HepG2 (cell line): ENCODE results near the gene ZSCAN31. TPM values are rescaled to one million over a fixed set of nuclear protein-coding genes. Genes with fewer than 3 reads are reported as not detected.

ENCODE experiments used
- ATAC-seq: fragments of 200-7000 bp; cut with Tn5 transposase; 3 replicates; pipeline ENCODE4 v1.9.1; 2020; ENCODE audit warnings: mild to moderate bottlenecking, moderate library complexity
- BruUV-seq: library from RNA; stranded (reverse); fragments of 400-500 nt; replicated peaks from 2 replicates; lab custom pipeline; 2021; lab: Mats Ljungman, UMichigan
- CTCF ChIA-PET: fragments of 300-600 bp; formaldehyde crosslinking; extraction: SDS; loops from one replicate; lab custom pipeline; 2021; ENCODE audit warnings: low total read pairs, inconsistent platforms, low intra/inter-chr PET ratio; lab: Yijun Ruan, JAX
- POLR2A ChIA-PET: fragments of 350-600 bp; sonication (Branson Sonifier 250); formaldehyde crosslinking; loops from one replicate; lab custom pipeline; 2020; ENCODE audit warnings: antibody characterized with exemption, inconsistent platforms; lab: Yijun Ruan, JAX
- DNase-seq: peaks from one replicate; pipeline ENCODE4 v3.0.0-alpha.2; 2015; ENCODE audit warnings: low spot score
- FAIRE-seq: peaks from 3 replicates; lab custom pipeline; 2011; peaks lifted over from hg19 to GRCh38; lab: Jason Lieb, UNC
- H2AFZ ChIP-seq: one replicate; pipeline ENCODE4 v1.6.1; 2011; ENCODE audit warnings: low read length, inconsistent platforms
- H3K27ac ChIP-seq: fragments of 300-600 bp; 3 replicates; pipeline ENCODE4 v1.8.0; 2011; ENCODE audit warnings: mixed run types, mild to moderate bottlenecking, mixed read lengths, low read length, inconsistent platforms; ENCODE audit not compliant: insufficient read depth; ENCODE audit errors: extremely low read length
- H3K27me3 ChIP-seq, 2 experiments: fragments of 200-600 bp in 1 of 2; 2 replicates in 1 of 2; 3 replicates in 1 of 2; pipeline versions ENCODE4 v1.6.0 to v1.8.0; 2011; ENCODE audit warnings: low read length in 2 of 2, mild to moderate bottlenecking in 2 of 2, moderate library complexity in 2 of 2, inconsistent platforms in 1 of 2; ENCODE audit not compliant: insufficient read depth in 2 of 2, control insufficient read depth in 1 of 2
- H3K36me3 ChIP-seq, 2 experiments: fragments of 200-600 bp in 1 of 2; replicated peaks in 1 of 2; 2 replicates in 1 of 2; 3 replicates in 1 of 2; pipeline versions ENCODE4 v1.5.1 to v1.8.0; 2011; ENCODE audit warnings: low read length in 2 of 2, inconsistent platforms in 1 of 2; ENCODE audit not compliant: insufficient read depth in 2 of 2, control insufficient read depth in 1 of 2
- H3K4me1 ChIP-seq: 2 replicates; pipeline ENCODE4 v1.5.1; 2012; ENCODE audit warnings: low read length, inconsistent platforms; ENCODE audit not compliant: insufficient read depth
- H3K4me2 ChIP-seq: 2 replicates; pipeline ENCODE4 v1.6.0; 2011; ENCODE audit warnings: low read depth, low read length, inconsistent platforms
- H3K4me3 ChIP-seq, 3 experiments: fragments of 200-600 bp in 1 of 3; sonication (generic), shearing (Covaris generic) in 1 of 3; replicated peaks in 1 of 3; 2 replicates each; pipeline ENCODE4 v1.5.1; 2011 to 2016; ENCODE audit warnings: low read length in 3 of 3, inconsistent platforms in 2 of 3, low read depth in 2 of 3, mild to moderate bottlenecking in 2 of 3, control low read depth in 1 of 3, mixed read lengths in 1 of 3; ENCODE audit not compliant: insufficient read depth in 1 of 3
- H3K79me2 ChIP-seq: one replicate; pipeline ENCODE4 v1.6.1; 2011; ENCODE audit warnings: low read length, inconsistent platforms; ENCODE audit not compliant: insufficient read depth
- H3K9ac ChIP-seq: 2 replicates; pipeline ENCODE4 v1.6.0; 2011; ENCODE audit warnings: mild to moderate bottlenecking, low read depth, low read length, inconsistent platforms; ENCODE audit not compliant: insufficient read depth
- H3K9me3 ChIP-seq: 2 replicates; pipeline ENCODE4 v1.5.1; 2012; ENCODE audit warnings: mild to moderate bottlenecking, low read length
- H4K20me1 ChIP-seq: 2 replicates; pipeline ENCODE4 v1.6.0; 2011; ENCODE audit warnings: inconsistent platforms, mild to moderate bottlenecking, low read length, moderate library complexity; ENCODE audit not compliant: insufficient read depth
- ARNTL ChIP-seq: sonication (generic); formaldehyde crosslinking; IDR thresholded peaks from 2 replicates; pipeline ENCODE4 v1.4.0; 2020; ENCODE audit warnings: mild to moderate bottlenecking, missing genetic modification reagents
- CREB1 ChIP-seq, 2 experiments: fragments of 450-650 bp in 1 of 2; IDR thresholded peaks; 2 replicates each; pipeline ENCODE4 v1.6.1; 2016 to 2017; ENCODE audit warnings: control low read depth in 1 of 2, mild to moderate bottlenecking in 1 of 2, missing compliant biosample characterization in 1 of 2, missing genetic modification characterization in 1 of 2
- ELF3 ChIP-seq: IDR thresholded peaks from 2 replicates; pipeline ENCODE4 v1.6.1; 2016; ENCODE audit warnings: missing genetic modification reagents, missing compliant biosample characterization
- ETV6 ChIP-seq: sonication (generic); formaldehyde crosslinking; conservative IDR thresholded peaks from 2 replicates; pipeline ENCODE4 v1.4.0; 2020; ENCODE audit warnings: missing genetic modification reagents
- JUND ChIP-seq: sonication (generic); formaldehyde crosslinking; IDR thresholded peaks from 2 replicates; pipeline ENCODE4 v1.8.0; 2022; ENCODE audit warnings: mild to moderate bottlenecking, missing genetic modification reagents
- KDM1A ChIP-seq: IDR thresholded peaks from 2 replicates; pipeline ENCODE4 v1.6.1; 2016; ENCODE audit warnings: missing compliant biosample characterization
- SAFB2 ChIP-seq: sonication (generic); formaldehyde crosslinking; IDR thresholded peaks from 2 replicates; pipeline ENCODE4 v1.5.1; 2020; ENCODE audit warnings: missing genetic modification reagents, low read depth, mild to moderate bottlenecking, borderline replicate concordance
- STAT5B ChIP-seq: sonication (generic); formaldehyde crosslinking; IDR thresholded peaks from 2 replicates; pipeline ENCODE4 v1.4.0; 2020; ENCODE audit warnings: missing genetic modification reagents
- ZBTB7A ChIP-seq: sonication (generic); formaldehyde crosslinking; IDR thresholded peaks from 2 replicates; pipeline ENCODE4 v1.8.0; 2022; ENCODE audit warnings: mild to moderate bottlenecking, missing genetic modification reagents
- ZKSCAN5 ChIP-seq: sonication (generic); formaldehyde crosslinking; IDR thresholded peaks from 2 replicates; pipeline ENCODE4 v1.5.1; 2020; ENCODE audit warnings: mild to moderate bottlenecking, missing genetic modification reagents
- ZNF121 ChIP-seq: sonication (generic); formaldehyde crosslinking; IDR thresholded peaks from 2 replicates; pipeline ENCODE4 v1.5.0; 2020; ENCODE audit warnings: mild to moderate bottlenecking, missing genetic modification reagents
- ZNF501 ChIP-seq: sonication (generic); formaldehyde crosslinking; IDR thresholded peaks from 2 replicates; pipeline ENCODE4 v1.5.1; 2020; ENCODE audit warnings: mild to moderate bottlenecking, moderate library complexity, missing genetic modification reagents
- ZNF589 ChIP-seq: sonication (generic); formaldehyde crosslinking; conservative IDR thresholded peaks from 2 replicates; pipeline ENCODE4 v1.8.0; 2022; ENCODE audit warnings: mild to moderate bottlenecking, moderate library complexity, missing genetic modification reagents
- WGBS: methylation state at CpG from one replicate; pipeline ENCODE4 v1.1.6; 2017; ENCODE audit warnings: low lambda C conversion rate; 5-methylcytosine and 5-hydroxymethylcytosine counted together
- in situ Hi-C: cut with HindIII; loops from 2 replicates; pipeline ENCODE4 v1.10.0; 2017; ENCODE audit warnings: low pct_unique_long_range_greater_than_20kb; ENCODE audit not compliant: extremely low pct_ligation_motif_present
- intact Hi-C: fragments of 100-400 bp; cut with micrococcal nuclease; formaldehyde crosslinking; loops from one replicate; pipeline ENCODE4 v1.10.0; 2022; ENCODE audit not compliant: unreplicated experiment
- polyA plus RNA-seq, 8 experiments: library from polyadenylated mRNA; depleted of rRNA in 3 of 8; stranded (reverse) in 7 of 8; unstranded in 1 of 8; fragments of >200 nt; fragmentation: Illumina TruSeq in 4 of 8; extraction: Trizol in 4 of 8; gene quantifications; 2 replicates each; pipeline versions ENCODE4 v1.2.1 to v1.2.3, GENCODE V29; 2011 to 2016; ENCODE audit warnings: low read depth in 4 of 8, missing spikeins in 1 of 8, mixed read lengths in 1 of 8; ENCODE audit not compliant: insufficient read depth in 1 of 8
- total RNA-seq, 5 experiments: library from RNA; depleted of rRNA; stranded (reverse); fragments of >200 nt; fragmentation: Illumina TruSeq; extraction: Trizol; gene quantifications; 2 replicates each; pipeline ENCODE4 v1.2.3, GENCODE V29; 2016; ENCODE audit warnings: low read depth in 1 of 5
- TF ChIP-seq, protein P1 (sequence below): sonication (generic); formaldehyde crosslinking; IDR thresholded peaks from 2 replicates; pipeline ENCODE4 v1.5.0; 2020; ENCODE audit warnings: mild to moderate bottlenecking, missing genetic modification reagents, moderate library complexity
- TF ChIP-seq, protein P2 (sequence below): IDR thresholded peaks from 2 replicates; pipeline ENCODE4 v1.6.1; 2016; ENCODE audit warnings: missing genetic modification reagents, missing compliant biosample characterization
- TF ChIP-seq, protein P3 (sequence below): sonication (generic); formaldehyde crosslinking; IDR thresholded peaks from 2 replicates; pipeline ENCODE4 v1.5.0; 2020; ENCODE audit warnings: mild to moderate bottlenecking, missing genetic modification reagents

Gene ZSCAN31
- total and polyA plus RNA-seq, 2 of the 13 experiments (the other 11 are each of a cell fraction or from before 2014, with no cell fraction given), result 5.3 to 6.2 TPM

DNA sequence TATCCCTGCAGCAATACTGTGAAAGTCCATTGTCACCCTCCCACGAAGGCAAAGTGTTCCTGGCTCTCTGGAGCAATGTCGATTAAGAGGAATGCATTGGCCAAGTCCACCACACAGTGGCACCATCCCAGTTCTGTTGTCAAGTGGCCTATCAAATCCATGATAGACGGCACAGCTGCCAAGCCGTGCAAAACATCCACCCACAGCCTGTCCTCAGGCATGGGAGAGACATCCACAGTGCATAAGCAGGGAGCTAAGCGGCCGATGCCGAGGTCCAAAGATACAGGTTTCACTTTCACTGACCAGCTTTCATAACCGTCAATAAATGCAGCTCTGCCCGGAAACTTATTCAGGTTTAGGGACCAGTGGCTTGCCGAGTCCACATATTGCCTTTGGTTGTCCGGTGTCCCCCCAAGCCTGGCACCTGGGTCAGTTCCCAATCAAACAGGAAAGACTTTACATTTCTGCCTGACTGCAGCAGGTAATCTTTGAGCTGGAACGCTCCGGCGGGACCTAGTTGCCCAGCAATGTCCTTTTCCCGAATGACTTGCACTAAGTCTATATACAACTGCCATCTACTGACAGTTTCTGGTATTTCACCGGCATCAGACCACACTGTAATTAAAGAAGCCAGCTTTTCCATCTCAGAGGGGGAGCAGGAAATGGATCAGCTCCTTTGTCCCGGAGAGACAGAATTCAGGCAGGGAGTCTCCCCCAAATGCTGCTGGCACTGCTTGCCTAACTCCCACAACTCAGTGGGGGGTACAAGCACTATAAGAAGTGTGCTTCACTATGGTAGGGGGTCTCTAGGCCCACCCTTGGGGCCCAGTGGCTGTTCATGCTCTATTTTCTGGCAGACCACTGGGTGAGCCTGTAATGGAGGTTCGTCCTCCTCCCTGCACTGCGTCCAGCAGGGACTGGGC, 20.1 kb upstream of the ZSCAN31 start:
- no peaks in the 10 kb centered on the region for H3K36me3 ChIP-seq
- in situ Hi-C loops, result loop anchor here (5.0 kb wide), 1 partner anchor 224 kb away; no protein-coding TSS in a partner anchor
- BruUV-seq, result TSS peak; percentile 84
- no peak for TF ChIP-seq CREB1 (IDR thresholded peaks at IDR 0.05)
- TF ChIP-seq CREB1 (CRISPR knock-in tag; IDR thresholded peaks at IDR 0.05), result no peak
- no peak for TF ChIP-seq KDM1A (CRISPR knock-in tag)
- TF ChIP-seq SAFB2 (CRISPR knock-in tag), result no peak
- TF ChIP-seq ZBTB7A, result no peak
- TF ChIP-seq ZKSCAN5 (CRISPR knock-in tag), result no peak
- peak; percentile 72; the same call in 1 of the 2 replicates for TF ChIP-seq ZNF501 (CRISPR knock-in tag)
- TF ChIP-seq ZNF121 (CRISPR knock-in tag), result no peak; the same call in 1 of the 2 replicates
- TF ChIP-seq ELF3 (CRISPR knock-in tag), result peak; percentile 73
- no peak for TF ChIP-seq STAT5B (CRISPR knock-in tag)
- TF ChIP-seq, protein P1, sequence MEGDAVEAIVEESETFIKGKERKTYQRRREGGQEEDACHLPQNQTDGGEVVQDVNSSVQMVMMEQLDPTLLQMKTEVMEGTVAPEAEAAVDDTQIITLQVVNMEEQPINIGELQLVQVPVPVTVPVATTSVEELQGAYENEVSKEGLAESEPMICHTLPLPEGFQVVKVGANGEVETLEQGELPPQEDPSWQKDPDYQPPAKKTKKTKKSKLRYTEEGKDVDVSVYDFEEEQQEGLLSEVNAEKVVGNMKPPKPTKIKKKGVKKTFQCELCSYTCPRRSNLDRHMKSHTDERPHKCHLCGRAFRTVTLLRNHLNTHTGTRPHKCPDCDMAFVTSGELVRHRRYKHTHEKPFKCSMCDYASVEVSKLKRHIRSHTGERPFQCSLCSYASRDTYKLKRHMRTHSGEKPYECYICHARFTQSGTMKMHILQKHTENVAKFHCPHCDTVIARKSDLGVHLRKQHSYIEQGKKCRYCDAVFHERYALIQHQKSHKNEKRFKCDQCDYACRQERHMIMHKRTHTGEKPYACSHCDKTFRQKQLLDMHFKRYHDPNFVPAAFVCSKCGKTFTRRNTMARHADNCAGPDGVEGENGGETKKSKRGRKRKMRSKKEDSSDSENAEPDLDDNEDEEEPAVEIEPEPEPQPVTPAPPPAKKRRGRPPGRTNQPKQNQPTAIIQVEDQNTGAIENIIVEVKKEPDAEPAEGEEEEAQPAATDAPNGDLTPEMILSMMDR, result peak; percentile 91
- TF ChIP-seq, protein P2, sequence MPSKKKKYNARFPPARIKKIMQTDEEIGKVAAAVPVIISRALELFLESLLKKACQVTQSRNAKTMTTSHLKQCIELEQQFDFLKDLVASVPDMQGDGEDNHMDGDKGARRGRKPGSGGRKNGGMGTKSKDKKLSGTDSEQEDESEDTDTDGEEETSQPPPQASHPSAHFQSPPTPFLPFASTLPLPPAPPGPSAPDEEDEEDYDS (CRISPR knock-in tag), result no peak; the same call in none of the 2 replicates
- no peak; the same call in 1 of the 2 replicates for TF ChIP-seq ETV6 (CRISPR knock-in tag)
- 0 out of 2 replicates have a peak, but pooled peaks have one; percentile 34 for TF ChIP-seq ARNTL (CRISPR knock-in tag)
- no peak for TF ChIP-seq JUND (CRISPR knock-in tag)
- TF ChIP-seq, protein P3, sequence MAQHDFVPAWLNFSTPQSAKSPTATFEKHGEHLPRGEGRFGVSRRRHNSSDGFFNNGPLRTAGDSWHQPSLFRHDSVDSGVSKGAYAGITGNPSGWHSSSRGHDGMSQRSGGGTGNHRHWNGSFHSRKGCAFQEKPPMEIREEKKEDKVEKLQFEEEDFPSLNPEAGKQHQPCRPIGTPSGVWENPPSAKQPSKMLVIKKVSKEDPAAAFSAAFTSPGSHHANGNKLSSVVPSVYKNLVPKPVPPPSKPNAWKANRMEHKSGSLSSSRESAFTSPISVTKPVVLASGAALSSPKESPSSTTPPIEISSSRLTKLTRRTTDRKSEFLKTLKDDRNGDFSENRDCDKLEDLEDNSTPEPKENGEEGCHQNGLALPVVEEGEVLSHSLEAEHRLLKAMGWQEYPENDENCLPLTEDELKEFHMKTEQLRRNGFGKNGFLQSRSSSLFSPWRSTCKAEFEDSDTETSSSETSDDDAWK, result no peak
- TF ChIP-seq ZNF589 (CRISPR knock-in tag), result no peak

More for the DNA sequence above, 20.1 kb upstream of the ZSCAN31 start:
- ChIA-PET CTCF (interaction anchor here (0.7 to 1.6 kb wide), 5 partner anchors 75 to 329 kb away, joined by 3 to 13 read pairs (median 3); partner anchors contain the start of gene PGBD1), POLR2A (interaction anchor here (0.8 to 3.8 kb wide), 25 partner anchors 8 to 546 kb away, joined by 3 to 35 read pairs (median 7); partner anchors contain the start of genes PGBD1, ZKSCAN4, ZKSCAN8 and ZSCAN16)
- H3K9me3 ChIP-seq, result no peaks in the 10 kb centered on the region
- ATAC-seq, result peak; percentile 89
- no peaks in the 10 kb centered on the region for H4K20me1 ChIP-seq
- no peaks in the 10 kb centered on the region; a peak in 1 of 5 replicates for H3K27me3 ChIP-seq
- intact Hi-C loops, result loop anchor here (1.0 to 2.0 kb wide), 7 partner anchors 27 to 222 kb away; partner anchors contain the start of genes PGBD1, ZKSCAN4, ZKSCAN8 and ZSCAN26
- WGBS, result 12% methylated on average over 14 of the region's 19 CpGs
- H3K27ac ChIP-seq, result peak overlapping the region; percentile 75
- DNase-seq, result peak; percentile 90
- peak overlapping the region; percentile 75 for H3K9ac ChIP-seq
- H2AFZ ChIP-seq, result peak overlapping the region; percentile 47
- H3K4me2 ChIP-seq, result peak overlapping the region; percentile 80
- peaks cover 33% of the 10 kb centered on the region for H3K4me1 ChIP-seq
- peaks cover 17% of the 10 kb centered on the region for H3K79me2 ChIP-seq
- peak overlapping the region; percentile 70 to 82 (median 77) for H3K4me3 ChIP-seq
- FAIRE-seq, result peak; percentile 94
